OCI-M2 (cell line): ENCODE data around the gene DCBLD1.

Experiments
- DNase-seq: peaks from one replicate; lab custom pipeline; 2025; ENCODE audit not compliant: unreplicated experiment; lab: John Stamatoyannopoulos, UW

DCBLD1 gene

DNA sequence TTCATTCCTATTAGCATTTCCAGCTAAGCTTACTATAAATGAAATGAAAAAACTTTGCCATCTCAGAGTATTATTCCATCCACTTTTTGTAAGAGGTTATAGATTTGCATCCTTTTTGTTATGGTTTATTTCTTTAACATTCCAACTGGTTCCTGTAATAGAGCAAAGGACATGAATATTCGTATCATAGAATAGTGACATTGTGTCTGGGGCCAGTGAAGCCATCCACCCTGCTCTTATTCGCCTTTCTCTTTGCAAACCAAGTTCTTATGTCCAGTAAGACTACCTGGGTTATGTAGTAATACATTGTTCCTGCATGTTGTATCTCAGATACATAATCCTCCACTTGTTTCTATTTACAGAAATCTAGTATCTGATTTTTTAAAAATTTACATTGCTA lies 43.1 kb downstream of the DCBLD1 start:
- no peak for DNase-seq

GRCh38 chr6:117530467-117531242 lies 48.2 kb downstream of the DCBLD1 start:
- DNase-seq = no peak

- DNase-seq = no peak
Measured at GRCh38 chr6:117531346-117531745, 48.9 kb downstream of the DCBLD1 start.

- DNase-seq = no peak
Measured at GRCh38 chr6:117531809-117532725, 49.6 kb downstream of the DCBLD1 start.

GRCh38 chr6:117533775-117534174 lies 51.3 kb downstream of the DCBLD1 start:
- no peak for DNase-seq

- no peak for DNase-seq
Measured at GRCh38 chr6:117534974-117535373, 52.5 kb downstream of the DCBLD1 start.

GRCh38 chr6:117536317-117536716 lies 53.8 kb downstream of the DCBLD1 start:
- DNase-seq = no peak

- no peak for DNase-seq
Measured at GRCh38 chr6:117538615-117539014, 56.1 kb downstream of the DCBLD1 start.

DNA sequence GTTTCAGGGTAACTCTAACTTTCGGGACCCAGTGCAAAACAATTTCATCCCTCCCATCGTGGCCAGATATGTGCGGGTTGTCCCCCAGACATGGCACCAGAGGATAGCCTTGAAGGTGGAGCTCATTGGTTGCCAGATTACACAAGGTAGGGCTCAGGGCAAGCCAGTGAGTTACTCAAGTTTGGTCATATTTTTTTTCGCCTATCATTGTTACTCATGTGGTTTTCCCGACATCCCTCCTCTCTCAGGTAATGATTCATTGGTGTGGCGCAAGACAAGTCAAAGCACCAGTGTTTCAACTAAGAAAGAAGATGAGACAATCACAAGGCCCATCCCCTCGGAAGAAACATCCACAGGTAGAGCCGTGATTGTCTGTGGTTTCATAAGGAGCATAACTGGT lies 58.2 kb downstream of the DCBLD1 start:
- no peak for DNase-seq

DNA sequence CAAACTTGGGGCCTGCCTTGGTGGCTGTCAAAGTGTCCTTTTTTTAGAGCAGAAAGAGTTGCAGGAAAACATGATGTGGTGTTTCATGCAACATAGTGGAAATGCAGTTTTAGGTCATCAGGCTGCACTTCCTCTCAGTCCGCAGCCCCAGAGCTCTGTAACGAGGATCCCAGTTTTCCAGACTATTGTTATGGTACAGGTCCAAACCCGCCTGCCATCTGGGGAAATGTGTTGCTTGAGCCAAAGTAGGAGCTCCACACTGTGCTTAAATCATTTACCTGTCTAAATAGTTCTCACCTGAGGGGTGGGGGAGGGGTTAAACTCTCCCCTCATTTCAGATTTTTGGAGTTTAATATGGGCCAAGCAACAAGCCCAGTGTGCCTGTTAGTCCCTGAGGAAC lies 60.0 kb downstream of the DCBLD1 start:
- DNase-seq = no peak

GRCh38 chr6:117544716-117545115 lies 62.2 kb downstream of the DCBLD1 start:
- no peak for DNase-seq

GRCh38 chr6:117545161-117545595 lies 62.7 kb downstream of the DCBLD1 start:
- no peak for DNase-seq

DNA sequence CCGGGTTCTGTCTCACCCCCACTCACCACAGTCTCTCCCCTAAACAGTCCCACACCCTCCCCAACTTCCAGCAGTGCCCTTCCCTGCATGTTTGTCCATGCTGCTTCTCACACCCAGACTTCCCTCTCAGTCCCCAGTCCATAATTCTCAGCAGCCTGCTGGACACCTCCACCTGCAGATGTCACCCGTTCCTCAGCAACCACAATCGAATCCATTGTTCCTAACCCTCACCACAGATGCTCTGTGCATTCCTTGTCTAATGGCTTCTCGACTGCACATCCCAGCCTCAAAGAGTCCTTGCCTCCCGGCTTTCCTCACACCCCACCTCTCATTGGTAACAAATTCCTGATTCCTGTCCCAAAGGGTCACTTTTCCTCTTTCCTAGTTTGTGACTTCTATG lies 64.2 kb downstream of the DCBLD1 start:
- DNase-seq = no peak

DNA sequence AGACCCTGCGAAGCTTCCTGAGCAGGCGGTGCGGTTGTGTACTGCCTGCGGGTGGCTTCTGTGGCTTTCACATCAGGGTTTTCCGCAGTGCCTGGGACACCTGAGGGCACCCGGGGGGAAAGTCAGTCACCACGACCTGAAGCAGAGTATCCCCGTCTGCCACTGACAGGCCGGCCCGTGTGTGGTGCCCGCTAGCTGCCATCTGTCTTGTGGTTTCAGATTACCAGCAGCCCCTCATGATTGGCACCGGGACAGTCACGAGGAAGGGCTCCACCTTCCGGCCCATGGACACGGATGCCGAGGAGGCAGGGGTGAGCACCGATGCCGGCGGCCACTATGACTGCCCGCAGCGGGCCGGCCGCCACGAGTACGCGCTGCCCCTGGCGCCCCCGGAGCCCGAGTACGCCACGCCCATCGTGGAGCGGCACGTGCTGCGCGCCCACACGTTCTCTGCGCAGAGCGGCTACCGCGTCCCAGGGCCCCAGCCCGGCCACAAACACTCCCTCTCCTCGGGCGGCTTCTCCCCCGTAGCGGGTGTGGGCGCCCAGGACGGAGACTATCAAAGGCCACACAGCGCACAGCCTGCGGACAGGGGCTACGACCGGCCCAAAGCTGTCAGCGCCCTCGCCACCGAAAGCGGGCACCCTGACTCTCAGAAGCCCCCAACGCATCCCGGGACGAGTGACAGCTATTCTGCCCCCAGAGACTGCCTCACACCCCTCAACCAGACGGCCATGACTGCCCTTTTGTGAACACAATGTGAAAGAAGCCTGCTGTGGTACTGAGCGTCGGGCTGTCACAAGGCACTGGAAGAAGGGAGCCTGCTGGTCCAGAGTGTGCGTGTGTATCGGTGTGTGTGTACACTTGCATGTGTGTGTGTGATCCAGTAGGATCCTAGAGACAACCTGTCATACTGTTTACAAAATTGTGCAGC lies 65.5 kb downstream of the DCBLD1 start:
- no peak for DNase-seq

GRCh38 chr6:117548797-117549301 lies 66.4 kb downstream of the DCBLD1 start:
- no peak for DNase-seq

- no peak for DNase-seq
Measured at GRCh38 chr6:117549611-117550010, 67.1 kb downstream of the DCBLD1 start.

DNA sequence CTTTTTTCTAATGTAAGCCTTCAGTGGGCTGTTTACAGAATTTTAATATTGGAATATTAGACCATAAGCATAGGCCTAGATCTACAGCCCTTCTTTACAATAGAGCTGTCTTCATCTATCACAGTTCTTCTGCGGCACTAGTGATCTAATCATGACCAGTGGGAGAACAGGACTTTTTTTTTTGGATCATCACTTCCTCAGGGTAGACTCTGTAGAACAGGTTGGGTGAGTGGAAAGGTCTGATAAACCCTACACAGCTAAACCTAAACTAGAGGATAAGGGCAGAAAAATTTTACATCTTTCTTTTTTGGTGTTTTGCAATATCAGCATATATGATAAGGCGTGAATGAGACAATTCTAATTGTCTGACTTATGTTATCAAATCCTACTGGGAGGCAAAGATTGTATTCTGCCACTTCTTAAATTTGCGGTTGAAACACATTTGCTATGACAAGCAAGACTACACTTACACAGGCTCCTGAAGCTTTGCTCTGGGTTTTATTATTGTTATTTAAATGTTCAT lies 67.7 kb downstream of the DCBLD1 start:
- no peak for DNase-seq

GRCh38 chr6:117550618-117551242 lies 68.3 kb downstream of the DCBLD1 start:
- DNase-seq = no peak

GRCh38 chr6:117552618-117553017 lies 70.1 kb downstream of the DCBLD1 start:
- DNase-seq = no peak

- DNase-seq = no peak
Measured at GRCh38 chr6:117553142-117553541, 70.7 kb downstream of the DCBLD1 start.
